Fibroblast of lung (primary cell): Measurements from ENCODE around the gene PCDH9.

Source experiments
- EZH2 ChIP-seq: IDR thresholded peaks from 2 replicates; pipeline ENCODE4 v1.5.1; 2012; ENCODE audit warnings: low read length, control low read depth, mild to moderate bottlenecking; ENCODE audit errors: missing control alignments
- TF ChIP-seq, protein P1 (sequence below), 2 donors: IDR thresholded peaks in 1 of 2; conservative IDR thresholded peaks in 1 of 2; 1 replicate in 1 of 2; 2 replicates in 1 of 2; pipeline ENCODE4 v1.5.1; 2011 to 2012; ENCODE audit warnings: low read length in 2 of 2, control low read depth in 1 of 2, inconsistent platforms in 1 of 2, low read depth in 1 of 2, mild to moderate bottlenecking in 1 of 2

DNA sequence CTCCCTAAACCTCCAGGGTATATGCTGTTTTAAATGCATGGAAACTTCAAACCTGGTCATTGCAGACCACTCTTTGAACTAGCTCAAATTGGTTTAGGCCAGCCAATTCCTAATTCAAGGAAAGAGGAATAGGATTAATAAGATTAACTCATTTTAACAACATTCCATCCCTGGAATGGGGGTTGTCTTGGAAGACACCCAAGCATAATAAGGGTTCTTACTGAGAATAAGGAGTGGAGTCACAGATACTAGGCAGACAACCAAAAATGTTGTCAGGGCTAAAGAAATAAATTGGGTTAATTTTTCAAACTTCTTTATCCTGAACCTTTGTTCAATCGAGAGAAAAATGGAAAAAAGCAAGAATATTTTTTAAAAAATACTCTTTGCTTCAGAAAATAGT is 186.2 kb downstream of the PCDH9 start:
- TF ChIP-seq, protein P1, sequence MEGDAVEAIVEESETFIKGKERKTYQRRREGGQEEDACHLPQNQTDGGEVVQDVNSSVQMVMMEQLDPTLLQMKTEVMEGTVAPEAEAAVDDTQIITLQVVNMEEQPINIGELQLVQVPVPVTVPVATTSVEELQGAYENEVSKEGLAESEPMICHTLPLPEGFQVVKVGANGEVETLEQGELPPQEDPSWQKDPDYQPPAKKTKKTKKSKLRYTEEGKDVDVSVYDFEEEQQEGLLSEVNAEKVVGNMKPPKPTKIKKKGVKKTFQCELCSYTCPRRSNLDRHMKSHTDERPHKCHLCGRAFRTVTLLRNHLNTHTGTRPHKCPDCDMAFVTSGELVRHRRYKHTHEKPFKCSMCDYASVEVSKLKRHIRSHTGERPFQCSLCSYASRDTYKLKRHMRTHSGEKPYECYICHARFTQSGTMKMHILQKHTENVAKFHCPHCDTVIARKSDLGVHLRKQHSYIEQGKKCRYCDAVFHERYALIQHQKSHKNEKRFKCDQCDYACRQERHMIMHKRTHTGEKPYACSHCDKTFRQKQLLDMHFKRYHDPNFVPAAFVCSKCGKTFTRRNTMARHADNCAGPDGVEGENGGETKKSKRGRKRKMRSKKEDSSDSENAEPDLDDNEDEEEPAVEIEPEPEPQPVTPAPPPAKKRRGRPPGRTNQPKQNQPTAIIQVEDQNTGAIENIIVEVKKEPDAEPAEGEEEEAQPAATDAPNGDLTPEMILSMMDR (conservative IDR thresholded peaks at IDR 0.05 in 1 of 2, IDR thresholded peaks at IDR 0.05 in 1 of 2; ENCODE audit: low read depth in 1 of 2, low read length in 2 of 2) = no peak
- TF ChIP-seq EZH2 = no peak
